Ectodermal cell (in vitro differentiated cells): ENCODE data around the gene NINJ1.

Experiments
- H3K27ac ChIP-seq: 2 replicates; pipeline ENCODE4 v1.7.0; 2013; ENCODE audit warnings: mild to moderate bottlenecking, low read depth, low read length; ENCODE audit not compliant: insufficient read depth, poor library complexity, severe bottlenecking
- H3K27me3 ChIP-seq: 2 replicates; pipeline ENCODE4 v1.7.0; 2013; ENCODE audit warnings: mild to moderate bottlenecking, low read length; ENCODE audit not compliant: insufficient read depth, control insufficient read depth, poor library complexity, severe bottlenecking
- H3K36me3 ChIP-seq: one replicate; pipeline ENCODE4 v1.7.0; 2013; ENCODE audit warnings: low read length; ENCODE audit not compliant: control insufficient read depth, insufficient read depth
- H3K4me1 ChIP-seq: one replicate; pipeline ENCODE4 v1.7.0; 2013; ENCODE audit warnings: low read length; ENCODE audit not compliant: control insufficient read depth, insufficient read depth
- H3K4me3 ChIP-seq: 2 replicates; pipeline ENCODE4 v1.7.0; 2013; ENCODE audit warnings: low read depth, low read length, control low read depth; ENCODE audit not compliant: insufficient read depth
- H3K9me3 ChIP-seq: 2 replicates; pipeline ENCODE4 v1.7.0; 2013; ENCODE audit warnings: mild to moderate bottlenecking, low read length, moderate library complexity; ENCODE audit not compliant: control insufficient read depth
- WGBS, 2 experiments: methylation state at CpG; one replicate each; pipeline ENCODE4 v1.1.7; 2013; ENCODE audit warnings: missing lambda C conversion rate in 2 of 2; 5-methylcytosine and 5-hydroxymethylcytosine counted together

Gene NINJ1

DNA sequence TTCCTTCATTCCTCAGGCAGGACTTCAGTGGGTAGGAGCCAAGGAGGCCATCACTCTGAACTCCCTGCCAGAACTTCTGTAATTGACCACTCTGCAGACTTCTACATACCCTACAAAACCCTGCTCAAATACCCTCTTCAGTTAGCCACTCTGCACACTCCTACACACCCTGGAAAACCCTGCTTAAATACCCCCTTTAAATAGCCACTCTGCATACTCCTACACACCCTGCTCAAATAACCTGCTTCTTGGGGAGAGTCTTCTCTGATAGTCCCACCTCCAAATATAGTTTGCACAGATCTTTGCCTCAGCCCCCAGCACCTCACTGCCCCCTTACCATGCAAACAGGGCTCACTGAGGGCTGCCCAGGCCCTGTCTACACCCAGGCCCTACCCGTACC is 56.7 kb downstream of the NINJ1 start:
- H3K9me3 ChIP-seq = no peaks in the 10 kb centered on the region
- H3K4me3 ChIP-seq = no peak overlapping the region
- H3K4me1 ChIP-seq = no peaks in the 10 kb centered on the region
- no peak overlapping the region for H3K27ac ChIP-seq
- no peaks in the 10 kb centered on the region for H3K36me3 ChIP-seq
- H3K27me3 ChIP-seq = no peaks in the 10 kb centered on the region
- WGBS, 2 experiments = 88 to 93% methylated on average over 1 of the region's 1 CpG

DNA sequence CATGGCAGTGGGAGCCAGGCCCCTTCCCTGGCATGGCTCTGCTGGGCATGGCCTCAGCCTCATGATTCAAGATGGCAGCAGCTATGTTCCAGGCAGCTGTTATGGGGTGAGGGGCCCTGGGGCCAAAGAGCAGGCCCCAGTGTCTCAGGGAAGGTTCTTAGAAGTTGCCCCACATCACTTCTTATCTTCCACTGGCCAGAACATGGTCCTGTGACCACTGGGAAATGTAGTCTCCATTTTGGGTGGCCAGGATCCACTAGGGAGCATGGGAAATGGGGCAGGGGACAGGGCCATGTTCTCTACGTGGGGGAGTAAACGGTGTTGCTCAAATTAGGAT is 57.3 kb downstream of the NINJ1 start:
- H3K36me3 ChIP-seq = no peaks in the 10 kb centered on the region
- 94 to 99% methylated on average over 2 of the region's 2 CpGs for WGBS, 2 experiments
- no peaks in the 10 kb centered on the region for H3K9me3 ChIP-seq
- H3K4me3 ChIP-seq = no peak overlapping the region
- H3K27me3 ChIP-seq = no peaks in the 10 kb centered on the region
- H3K27ac ChIP-seq = no peak overlapping the region
- H3K4me1 ChIP-seq = no peaks in the 10 kb centered on the region

DNA sequence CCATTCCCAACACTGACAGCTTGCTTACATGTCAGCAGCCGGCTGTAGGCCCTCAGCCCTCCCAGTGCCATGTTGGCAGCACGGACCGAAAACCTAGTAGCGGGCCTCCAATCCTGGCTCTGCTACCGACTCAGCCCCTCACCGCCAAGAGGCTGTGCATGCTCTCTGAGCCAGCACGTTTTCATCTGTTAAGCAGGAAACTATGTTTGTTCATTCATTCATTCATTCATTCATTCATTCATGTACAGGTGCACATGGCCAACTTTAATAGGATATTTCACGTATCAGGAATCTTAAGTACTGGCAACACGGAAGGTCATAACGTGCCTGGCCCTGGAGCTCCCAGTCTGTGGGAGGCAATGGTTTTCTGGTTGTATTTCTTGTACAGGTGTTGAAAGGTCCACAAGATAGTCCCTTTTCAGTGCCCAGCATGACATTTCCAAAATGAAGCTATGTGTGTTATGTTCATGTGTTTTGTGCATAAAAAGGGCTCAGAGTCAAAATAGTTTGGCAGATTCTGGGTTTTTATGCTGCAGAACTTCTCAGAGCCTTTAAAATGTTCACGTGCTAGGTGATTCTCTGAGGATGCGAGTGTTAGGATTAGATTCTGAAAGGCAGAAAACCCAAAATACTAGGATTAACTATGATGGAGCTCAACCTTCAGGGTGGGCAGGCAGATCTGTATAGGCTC is 57.8 kb downstream of the NINJ1 start:
- Histone ChIP-seq H3K27me3 (no peaks in the 10 kb centered on the region), H3K27ac (no peak overlapping the region), H3K4me1 (no peaks in the 10 kb centered on the region), H3K36me3 (no peaks in the 10 kb centered on the region), H3K9me3 (no peaks in the 10 kb centered on the region), H3K4me3 (no peak overlapping the region)
- WGBS, 2 experiments = 93% methylated on average over 12 of the region's 12 CpGs

DNA sequence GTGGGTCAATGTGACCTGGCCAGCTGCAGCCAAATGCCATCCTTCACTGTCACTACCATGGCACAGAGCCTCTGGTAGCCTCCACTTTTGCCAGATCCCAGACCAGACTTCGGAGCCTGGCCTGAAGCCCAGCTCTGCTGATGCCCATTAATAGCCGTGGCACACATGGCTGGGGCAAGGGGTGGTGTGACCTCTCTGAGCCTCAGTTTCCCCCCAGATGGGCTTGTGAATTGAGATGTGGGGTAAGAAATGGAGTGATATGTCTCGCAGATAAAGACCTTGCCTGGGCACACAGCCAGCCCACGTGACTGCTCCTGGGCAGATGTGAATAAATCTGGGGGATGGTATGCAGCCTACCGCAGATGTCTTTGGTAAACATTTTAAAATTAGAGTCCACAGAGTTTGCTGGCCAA is 61.7 kb downstream of the NINJ1 start:
- 93 to 94% methylated on average over 5 of the region's 5 CpGs for WGBS, 2 experiments
- Histone ChIP-seq H3K4me3 (no peak overlapping the region), H3K27ac (no peak overlapping the region), H3K9me3 (no peaks in the 10 kb centered on the region), H3K4me1 (no peaks in the 10 kb centered on the region), H3K27me3 (no peaks in the 10 kb centered on the region), H3K36me3 (no peaks in the 10 kb centered on the region)
